Measurements from ENCODE around the gene STX8. TPM values are rescaled to one million over a fixed set of nuclear protein-coding genes. Genes with fewer than 3 reads are reported as not detected.

Gene STX8
- total and polyA plus RNA-seq, 4 donors, result 14.7 to 39.5 (median 28.7) TPM

DNA sequence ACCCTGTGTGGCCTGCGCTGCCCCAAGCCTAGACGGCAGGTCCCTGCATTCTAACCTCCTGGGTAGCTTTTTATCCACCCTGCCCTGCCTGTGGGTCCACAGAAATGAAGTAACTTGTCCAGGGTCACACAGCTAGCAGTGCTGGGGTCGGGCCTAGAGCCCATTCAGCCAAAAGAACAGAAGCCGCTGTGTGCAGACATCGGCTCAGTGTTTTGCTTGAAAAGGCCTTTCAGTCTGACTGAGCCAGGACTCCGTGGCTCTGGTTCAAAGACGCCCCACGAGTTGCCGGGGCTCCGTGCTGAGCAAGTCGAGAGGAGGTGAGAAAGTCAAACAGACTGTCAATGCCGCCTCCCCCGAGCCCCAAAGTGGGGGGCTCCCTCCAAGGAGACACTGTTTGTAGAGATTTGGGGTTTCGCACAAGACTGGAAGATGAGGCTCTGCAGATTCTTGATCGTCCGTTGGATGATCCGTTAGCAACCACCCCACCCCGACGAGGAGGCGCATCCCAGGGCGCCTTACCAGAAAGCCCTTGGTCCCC, 328.1 kb downstream of the STX8 start:
- H3K9ac ChIP-seq (ENCODE audit: low read depth in 1 of 2, low read length in 2 of 2), result no peak overlapping the region
- no peaks in the 10 kb centered on the region for H3K4me1 ChIP-seq (ENCODE audit: control insufficient read depth in 4 of 4, insufficient read depth in 4 of 4, low read length in 3 of 4)
- 96% methylated on average over 21 of the region's 21 CpGs for WGBS
- TF ChIP-seq EGR1 (IDR thresholded peaks at IDR 0.05; ENCODE audit: low read depth in 2 of 2) (no peak), JUND (IDR thresholded peaks at IDR 0.05) (no peak), RXRA (IDR thresholded peaks at IDR 0.05) (no peak), TAF1 (conservative IDR thresholded peaks at IDR 0.05) (no peak), FOXA1 (IDR thresholded peaks at IDR 0.05) (no peak), SP1 (IDR thresholded peaks at IDR 0.05) (no peak), RAD21 (IDR thresholded peaks at IDR 0.05) (no peak), YY1 (IDR thresholded peaks at IDR 0.05) (no peak), HNF4A (conservative IDR thresholded peaks at IDR 0.05) (no peak), GABPA (IDR thresholded peaks at IDR 0.05 in 1 of 2, conservative IDR thresholded peaks at IDR 0.05 in 1 of 2) (no peak), FOXA2 (IDR thresholded peaks at IDR 0.05) (no peak), HNF4G (IDR thresholded peaks at IDR 0.05) (no peak), NR2F2 (IDR thresholded peaks at IDR 0.05) (no peak)
- TF ChIP-seq, protein P1, sequence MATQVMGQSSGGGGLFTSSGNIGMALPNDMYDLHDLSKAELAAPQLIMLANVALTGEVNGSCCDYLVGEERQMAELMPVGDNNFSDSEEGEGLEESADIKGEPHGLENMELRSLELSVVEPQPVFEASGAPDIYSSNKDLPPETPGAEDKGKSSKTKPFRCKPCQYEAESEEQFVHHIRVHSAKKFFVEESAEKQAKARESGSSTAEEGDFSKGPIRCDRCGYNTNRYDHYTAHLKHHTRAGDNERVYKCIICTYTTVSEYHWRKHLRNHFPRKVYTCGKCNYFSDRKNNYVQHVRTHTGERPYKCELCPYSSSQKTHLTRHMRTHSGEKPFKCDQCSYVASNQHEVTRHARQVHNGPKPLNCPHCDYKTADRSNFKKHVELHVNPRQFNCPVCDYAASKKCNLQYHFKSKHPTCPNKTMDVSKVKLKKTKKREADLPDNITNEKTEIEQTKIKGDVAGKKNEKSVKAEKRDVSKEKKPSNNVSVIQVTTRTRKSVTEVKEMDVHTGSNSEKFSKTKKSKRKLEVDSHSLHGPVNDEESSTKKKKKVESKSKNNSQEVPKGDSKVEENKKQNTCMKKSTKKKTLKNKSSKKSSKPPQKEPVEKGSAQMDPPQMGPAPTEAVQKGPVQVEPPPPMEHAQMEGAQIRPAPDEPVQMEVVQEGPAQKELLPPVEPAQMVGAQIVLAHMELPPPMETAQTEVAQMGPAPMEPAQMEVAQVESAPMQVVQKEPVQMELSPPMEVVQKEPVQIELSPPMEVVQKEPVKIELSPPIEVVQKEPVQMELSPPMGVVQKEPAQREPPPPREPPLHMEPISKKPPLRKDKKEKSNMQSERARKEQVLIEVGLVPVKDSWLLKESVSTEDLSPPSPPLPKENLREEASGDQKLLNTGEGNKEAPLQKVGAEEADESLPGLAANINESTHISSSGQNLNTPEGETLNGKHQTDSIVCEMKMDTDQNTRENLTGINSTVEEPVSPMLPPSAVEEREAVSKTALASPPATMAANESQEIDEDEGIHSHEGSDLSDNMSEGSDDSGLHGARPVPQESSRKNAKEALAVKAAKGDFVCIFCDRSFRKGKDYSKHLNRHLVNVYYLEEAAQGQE (IDR thresholded peaks at IDR 0.05), result no peak
- TF ChIP-seq, protein P2, sequence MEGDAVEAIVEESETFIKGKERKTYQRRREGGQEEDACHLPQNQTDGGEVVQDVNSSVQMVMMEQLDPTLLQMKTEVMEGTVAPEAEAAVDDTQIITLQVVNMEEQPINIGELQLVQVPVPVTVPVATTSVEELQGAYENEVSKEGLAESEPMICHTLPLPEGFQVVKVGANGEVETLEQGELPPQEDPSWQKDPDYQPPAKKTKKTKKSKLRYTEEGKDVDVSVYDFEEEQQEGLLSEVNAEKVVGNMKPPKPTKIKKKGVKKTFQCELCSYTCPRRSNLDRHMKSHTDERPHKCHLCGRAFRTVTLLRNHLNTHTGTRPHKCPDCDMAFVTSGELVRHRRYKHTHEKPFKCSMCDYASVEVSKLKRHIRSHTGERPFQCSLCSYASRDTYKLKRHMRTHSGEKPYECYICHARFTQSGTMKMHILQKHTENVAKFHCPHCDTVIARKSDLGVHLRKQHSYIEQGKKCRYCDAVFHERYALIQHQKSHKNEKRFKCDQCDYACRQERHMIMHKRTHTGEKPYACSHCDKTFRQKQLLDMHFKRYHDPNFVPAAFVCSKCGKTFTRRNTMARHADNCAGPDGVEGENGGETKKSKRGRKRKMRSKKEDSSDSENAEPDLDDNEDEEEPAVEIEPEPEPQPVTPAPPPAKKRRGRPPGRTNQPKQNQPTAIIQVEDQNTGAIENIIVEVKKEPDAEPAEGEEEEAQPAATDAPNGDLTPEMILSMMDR (IDR thresholded peaks at IDR 0.05; ENCODE audit: low read depth, low read length, missing input control), result no peak
- TF ChIP-seq, protein P3, sequence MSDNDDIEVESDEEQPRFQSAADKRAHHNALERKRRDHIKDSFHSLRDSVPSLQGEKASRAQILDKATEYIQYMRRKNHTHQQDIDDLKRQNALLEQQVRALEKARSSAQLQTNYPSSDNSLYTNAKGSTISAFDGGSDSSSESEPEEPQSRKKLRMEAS (IDR thresholded peaks at IDR 0.05), result no peak
- TF ChIP-seq, protein P4, sequence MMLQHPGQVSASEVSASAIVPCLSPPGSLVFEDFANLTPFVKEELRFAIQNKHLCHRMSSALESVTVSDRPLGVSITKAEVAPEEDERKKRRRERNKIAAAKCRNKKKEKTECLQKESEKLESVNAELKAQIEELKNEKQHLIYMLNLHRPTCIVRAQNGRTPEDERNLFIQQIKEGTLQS (IDR thresholded peaks at IDR 0.05), result no peak
- TF ChIP-seq, protein P5, sequence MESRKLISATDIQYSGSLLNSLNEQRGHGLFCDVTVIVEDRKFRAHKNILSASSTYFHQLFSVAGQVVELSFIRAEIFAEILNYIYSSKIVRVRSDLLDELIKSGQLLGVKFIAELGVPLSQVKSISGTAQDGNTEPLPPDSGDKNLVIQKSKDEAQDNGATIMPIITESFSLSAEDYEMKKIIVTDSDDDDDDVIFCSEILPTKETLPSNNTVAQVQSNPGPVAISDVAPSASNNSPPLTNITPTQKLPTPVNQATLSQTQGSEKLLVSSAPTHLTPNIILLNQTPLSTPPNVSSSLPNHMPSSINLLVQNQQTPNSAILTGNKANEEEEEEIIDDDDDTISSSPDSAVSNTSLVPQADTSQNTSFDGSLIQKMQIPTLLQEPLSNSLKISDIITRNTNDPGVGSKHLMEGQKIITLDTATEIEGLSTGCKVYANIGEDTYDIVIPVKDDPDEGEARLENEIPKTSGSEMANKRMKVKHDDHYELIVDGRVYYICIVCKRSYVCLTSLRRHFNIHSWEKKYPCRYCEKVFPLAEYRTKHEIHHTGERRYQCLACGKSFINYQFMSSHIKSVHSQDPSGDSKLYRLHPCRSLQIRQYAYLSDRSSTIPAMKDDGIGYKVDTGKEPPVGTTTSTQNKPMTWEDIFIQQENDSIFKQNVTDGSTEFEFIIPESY (IDR thresholded peaks at IDR 0.05), result no peak
- H3K27ac ChIP-seq (ENCODE audit: low read depth in 1 of 2, low read length in 2 of 2), result no peak overlapping the region
- no peak overlapping the region for H3K4me3 ChIP-seq (ENCODE audit: low read depth in 1 of 3, low read length in 3 of 3)
- H3K27me3 ChIP-seq (ENCODE audit: control insufficient read depth in 4 of 4, insufficient read depth in 4 of 4, low read length in 3 of 4), result no peaks in the 10 kb centered on the region
- DNase-seq (ENCODE audit: low spot score), result no peak
- no peaks in the 10 kb centered on the region for H3K9me3 ChIP-seq (ENCODE audit: control insufficient read depth in 4 of 4, low read length in 3 of 4)
- H3K36me3 ChIP-seq (ENCODE audit: control insufficient read depth in 4 of 4, insufficient read depth in 3 of 4, low read depth in 1 of 4, low read length in 3 of 4), result peaks cover 0 to 3% (median 0%) of the 10 kb centered on the region in 4 donors

Measured in liver (tissue), 9 donors.